Heart right ventricle (tissue), 16 donors: ENCODE results near the gene LSM10. TPM values are rescaled to one million over a fixed set of nuclear protein-coding genes. Genes with fewer than 3 reads are reported as not detected.

Experiments
- ATAC-seq, 8 donors: fragments of 200-7000 bp; cut with Tn5 transposase; one replicate each; pipeline ENCODE4 v1.9.1; 2020; ENCODE audit warnings: mild to moderate bottlenecking in 8 of 8, moderate library complexity in 8 of 8, moderate number of reproducible peaks in 1 of 8
- DNase-seq, 2 donors: peaks; one replicate each; pipeline ENCODE4 v3.0.0-alpha.2; 2020
- H3K27ac ChIP-seq, 10 donors: fragments of 200-600 bp; sonication (generic) in 2 of 10; one replicate each; pipeline versions ENCODE4 v1.5.0 to v1.8.0; 2020 to 2022; ENCODE audit warnings: mild to moderate bottlenecking in 3 of 10
- H3K27me3 ChIP-seq, 7 donors: fragments of 200-600 bp; one replicate each; pipeline ENCODE4 v1.8.0; 2021 to 2022; ENCODE audit warnings: mild to moderate bottlenecking in 2 of 7
- H3K36me3 ChIP-seq, 9 donors: fragments of 200-600 bp; sonication (generic) in 1 of 9; one replicate each; pipeline versions ENCODE4 v1.5.0 to v1.8.0; 2020 to 2022; ENCODE audit warnings: mild to moderate bottlenecking in 2 of 9
- H3K4me1 ChIP-seq, 9 donors: fragments of 200-600 bp; sonication (generic) in 1 of 9; one replicate each; pipeline versions ENCODE4 v1.5.0 to v1.8.0; 2020 to 2022; ENCODE audit warnings: mild to moderate bottlenecking in 4 of 9
- H3K4me3 ChIP-seq, 10 donors: fragments of 200-600 bp; sonication (generic) in 2 of 10; one replicate each; pipeline versions ENCODE4 v1.5.0 to v1.8.0; 2020 to 2022; ENCODE audit warnings: mild to moderate bottlenecking in 7 of 10, moderate library complexity in 2 of 10
- H3K9me3 ChIP-seq, 11 donors: fragments of 200-600 bp in 10 of 11; sonication (generic) in 2 of 11; one replicate each; pipeline versions ENCODE4 v1.5.0 to v1.8.0; 2013 to 2022; ENCODE audit warnings: mild to moderate bottlenecking in 2 of 11, control low read depth in 1 of 11, moderate library complexity in 1 of 11
- CTCF ChIP-seq, 9 donors: fragments of 200-600 bp; sonication (generic) in 2 of 9; IDR thresholded peaks; one replicate each; pipeline versions ENCODE4 v1.5.0 to v1.8.0; 2021 to 2022; ENCODE audit warnings: antibody characterized with exemption in 9 of 9, mild to moderate bottlenecking in 5 of 9, moderate library complexity in 1 of 9
- WGBS, 2 donors: extraction: QIAGEN DNeasy Blood & Tissue Kit; methylation state at CpG; one replicate each; pipeline ENCODE4 v1.1.7; 2013; ENCODE audit warnings: inconsistent platforms in 1 of 2; 5-methylcytosine and 5-hydroxymethylcytosine counted together
- intact Hi-C, 10 donors: fragments of 100-400 bp; cut with DNase I; formaldehyde crosslinking; loops; one replicate each; pipeline versions ENCODE4 v1.11.1 to v1.14.2; 2022
- polyA plus RNA-seq, 2 donors: library from polyadenylated mRNA; stranded (reverse); fragments of 200-250 nt; gene quantifications; one replicate each; pipeline ENCODE4 v1.2.3, GENCODE V29; 2013
- total RNA-seq, 10 donors: library from RNA; stranded (reverse); fragmentation: NEBNext Ultra II Directional in 3 of 10; extraction: Animal tissue kit (Norgen Biotek cat#: 25700) in 3 of 10; gene quantifications; one replicate each; pipeline versions ENCODE4 v1.2.1 to v1.2.4, GENCODE V29; 2021 to 2023
- donor health status: Arrhythmogenic right ventricular cardiomyopathy.
- donor health status: ischemic (EF 13 %, LVEDD 7.1; RV severe dilation, severe dysfunction).
- donor health status: healthy with polysubstance abuse.
- donor health status: DM: no; HTN: yes; CAD: no.
- donor health status: DM: no; HTN: no; CAD: no.
- donor health status: ischemic (EF 25% LVEDD 6.9; RV normal size, moderate dysfunction).
- donor health status: ischemic (EF 25% LVEDD 5.7; RV mildly dilated, moderate dysfunction).
- donor health status: healthy.
- donor health status: DM: yes; HTN: yes; CAD: no.
- donor health status: Ischemic cardiomyopathy.
- donor health status: ischemic (EF 35%, LVEDD 5.7; RV mildly dilated, moderate dysfunction).
- donor health status: nonischemic (EF 11% LVEDD 7.7; RV severe dilation, severe dysfunction).
- donor health status: DM: yes; HTN: yes; CAD: no.
- donor health status: PGD.
- donor health status: ischemic (EF 29% LVEDD 5.4; RV normal size, mild dysfunction).
- donor health status: nonischemic (EF 23%, LVEDD 6.1; RV moderate dilation, normal function).

The LSM10 gene
- total and polyA plus RNA-seq, 12 donors: 35.2 to 82.6 (median 46.2) TPM

DNA sequence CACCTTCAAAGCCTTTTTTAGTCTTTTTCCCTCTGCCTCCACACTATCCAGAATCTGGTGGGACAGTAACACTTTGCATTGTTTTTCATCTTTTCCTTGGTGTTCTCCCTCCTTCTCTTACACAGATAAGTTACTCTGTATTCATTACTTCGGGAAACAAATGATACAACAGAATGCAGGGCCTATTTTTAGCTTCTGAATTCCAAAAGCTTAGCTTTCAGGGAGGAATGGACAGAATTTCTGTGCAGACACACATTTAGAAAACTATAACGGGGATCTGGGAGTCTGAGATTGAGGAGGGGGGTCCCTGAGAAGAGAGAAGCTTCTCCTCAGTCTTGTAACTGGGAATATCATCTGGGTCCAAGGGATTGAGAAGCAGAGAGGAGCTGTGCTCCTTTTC lies 8.4 kb downstream of the LSM10 start:
- Histone ChIP-seq H3K27me3 (no peaks in the 10 kb centered on the region), H3K4me1 (peaks cover 4 to 59% (median 42%) of the 10 kb centered on the region in 9 donors), H3K36me3 (peaks cover 0 to 49% (median 29%) of the 10 kb centered on the region in 9 donors), H3K9me3 (no peaks in the 10 kb centered on the region), H3K4me3 (no peak overlapping the region), H3K27ac (peak overlapping the region in 9 of 10 donors; percentile 3 to 98 (median 32))
- no peak for TF ChIP-seq CTCF (IDR thresholded peaks at IDR 0.05)
- ATAC-seq (no peak), DNase-seq (no peak)
- intact Hi-C loops: loop anchor here in 2 of 10 donors (5.0 to 10.0 kb wide), 4 partner anchors 67 to 244 kb away; partner anchors contain the start of genes EVA1B (in 1 of the 2), THRAP3 (in 1 of the 2) and TRAPPC3 (in 1 of the 2)
- WGBS, 2 donors: 41 to 50% methylated on average over 2 of the region's 2 CpGs

- H3K4me3 ChIP-seq: peak overlapping the region in 7 of 10 donors; percentile 59 to 100 (median 95)
- TF ChIP-seq CTCF (IDR thresholded peaks at IDR 0.05): no peak
- H3K27ac ChIP-seq: peak overlapping the region; percentile 78 to 99 (median 96)
- no peak for DNase-seq
- H3K9me3 ChIP-seq: no peaks in the 10 kb centered on the region
- H3K36me3 ChIP-seq: peaks cover 0 to 29% (median 11%) of the 10 kb centered on the region in 9 donors
- WGBS, 2 donors: 53 to 67% methylated on average over 10 of the region's 10 CpGs
- ATAC-seq: peak in 1 of 8 donors; percentile 0
- H3K4me1 ChIP-seq: peaks cover 11 to 78% (median 61%) of the 10 kb centered on the region in 9 donors
- intact Hi-C loops: loop anchor here in 2 of 10 donors (5.0 to 10.0 kb wide), 4 partner anchors 65 to 243 kb away; partner anchors contain the start of genes EVA1B (in 1 of the 2), THRAP3 (in 1 of the 2) and TRAPPC3 (in 1 of the 2)
- no peaks in the 10 kb centered on the region for H3K27me3 ChIP-seq
Observed at GRCh38 chr1:36387141-36387949, 10.4 kb downstream of the LSM10 start.

- TF ChIP-seq CTCF (IDR thresholded peaks at IDR 0.05): no peak
- peak overlapping the region; percentile 78 to 99 (median 96) for H3K27ac ChIP-seq
- no peaks in the 10 kb centered on the region for H3K9me3 ChIP-seq
- intact Hi-C loops: loop anchor here in 3 of 10 donors (1.0 to 10.0 kb wide), 5 partner anchors 11 to 242 kb away; partner anchors contain the start of genes EVA1B (in 1 of the 3), LSM10 (in 1 of the 3), THRAP3 (in 1 of the 3) and TRAPPC3 (in 1 of the 3)
- peaks cover 0 to 21% (median 7%) of the 10 kb centered on the region in 9 donors for H3K36me3 ChIP-seq
- ATAC-seq (peak; percentile 75 to 93 (median 84)), DNase-seq (peak; percentile 83 to 94)
- 0 to 2% methylated on average over 14 of the region's 14 CpGs for WGBS, 2 donors
- peaks cover 11 to 86% (median 69%) of the 10 kb centered on the region in 9 donors for H3K4me1 ChIP-seq
- no peaks in the 10 kb centered on the region for H3K27me3 ChIP-seq
- peak overlapping the region in 9 of 10 donors; percentile 59 to 100 (median 95) for H3K4me3 ChIP-seq
Observed at GRCh38 chr1:36386265-36387140, 11.2 kb downstream of the LSM10 start.
